Measurements from ENCODE around the gene GLIPR1L1. TPM values are rescaled to one million over a fixed set of nuclear protein-coding genes. Genes with fewer than 3 reads are reported as not detected.

Gene GLIPR1L1
- total and polyA plus RNA-seq, 2 of the 8 experiments (the other 6 are each of a cell fraction or from before 2014, with no cell fraction given): 1.2 to 1.7 TPM

DNA sequence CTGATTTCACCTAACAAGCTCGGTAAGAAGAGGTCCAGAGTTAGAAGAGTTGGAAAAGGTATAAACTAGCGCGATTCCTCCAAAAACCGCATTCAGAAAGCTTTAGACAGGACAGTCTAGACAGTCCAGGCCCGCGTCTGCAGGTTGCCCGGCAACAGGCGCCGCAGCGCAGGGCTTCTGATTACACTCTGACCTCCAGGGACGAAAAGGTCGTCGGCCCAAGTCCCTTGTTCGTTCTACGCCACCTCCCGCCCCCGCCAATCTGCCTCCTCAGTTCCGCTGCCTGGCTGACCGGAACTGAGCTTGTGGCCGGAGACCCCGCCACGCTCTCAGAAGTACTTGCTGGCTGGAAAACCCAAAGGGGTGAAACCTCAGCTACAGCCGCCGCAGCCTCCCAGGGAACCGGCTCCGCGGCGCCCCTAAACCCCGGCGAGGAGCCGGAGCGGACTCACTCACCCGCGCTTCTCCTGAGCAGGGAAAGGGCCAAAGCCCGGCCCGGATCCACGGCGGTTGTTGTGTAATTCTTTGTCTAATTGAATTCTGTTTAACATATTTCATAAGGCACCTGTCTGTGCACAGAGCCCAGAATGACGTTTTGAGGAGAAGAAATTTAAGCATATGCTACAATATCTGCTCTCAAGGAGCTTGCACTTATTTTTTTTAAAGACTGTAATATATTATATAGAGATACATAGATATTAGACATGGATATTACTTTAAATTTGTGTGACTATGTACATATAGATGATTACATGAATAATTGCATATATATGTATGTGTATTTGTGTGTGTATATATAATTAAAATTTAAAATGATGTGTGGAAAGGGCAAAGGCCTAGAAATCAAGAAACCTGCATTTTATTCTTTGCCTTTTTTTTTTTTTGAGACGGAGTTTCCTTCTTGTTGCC is 4.3 kb upstream of the GLIPR1L1 start, which contains the start of gene CAPS2 (continued):
- TF ChIP-seq HDAC2 (IDR thresholded peaks at IDR 0.05; ENCODE audit: borderline replicate concordance in 1 of 2, low read depth in 2 of 2, low read length in 2 of 2): peak; percentile 83 to 90; a peak in 3 of 4 replicates
- no peak for TF ChIP-seq SP2 (IDR thresholded peaks at IDR 0.05; ENCODE audit: low read length)
- TF ChIP-seq CREB1 (IDR thresholded peaks at IDR 0.05): 0 out of 2 replicates have a peak, but pooled peaks have one; percentile 8
- peak; percentile 14 to 23; a peak in 1 of 4 replicates for TF ChIP-seq RAD21 (IDR thresholded peaks at IDR 0.05 in 1 of 2, conservative IDR thresholded peaks at IDR 0.05 in 1 of 2; ENCODE audit: low read depth in 2 of 2, low read length in 2 of 2)
- TF ChIP-seq EGR1 (IDR thresholded peaks at IDR 0.05; ENCODE audit: borderline replicate concordance, low read depth, low read length): peak; percentile 93
- TF ChIP-seq, protein P1, sequence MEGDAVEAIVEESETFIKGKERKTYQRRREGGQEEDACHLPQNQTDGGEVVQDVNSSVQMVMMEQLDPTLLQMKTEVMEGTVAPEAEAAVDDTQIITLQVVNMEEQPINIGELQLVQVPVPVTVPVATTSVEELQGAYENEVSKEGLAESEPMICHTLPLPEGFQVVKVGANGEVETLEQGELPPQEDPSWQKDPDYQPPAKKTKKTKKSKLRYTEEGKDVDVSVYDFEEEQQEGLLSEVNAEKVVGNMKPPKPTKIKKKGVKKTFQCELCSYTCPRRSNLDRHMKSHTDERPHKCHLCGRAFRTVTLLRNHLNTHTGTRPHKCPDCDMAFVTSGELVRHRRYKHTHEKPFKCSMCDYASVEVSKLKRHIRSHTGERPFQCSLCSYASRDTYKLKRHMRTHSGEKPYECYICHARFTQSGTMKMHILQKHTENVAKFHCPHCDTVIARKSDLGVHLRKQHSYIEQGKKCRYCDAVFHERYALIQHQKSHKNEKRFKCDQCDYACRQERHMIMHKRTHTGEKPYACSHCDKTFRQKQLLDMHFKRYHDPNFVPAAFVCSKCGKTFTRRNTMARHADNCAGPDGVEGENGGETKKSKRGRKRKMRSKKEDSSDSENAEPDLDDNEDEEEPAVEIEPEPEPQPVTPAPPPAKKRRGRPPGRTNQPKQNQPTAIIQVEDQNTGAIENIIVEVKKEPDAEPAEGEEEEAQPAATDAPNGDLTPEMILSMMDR (IDR thresholded peaks at IDR 0.05; ENCODE audit: control extremely low read depth in 1 of 3, insufficient read depth in 1 of 3, low read depth in 1 of 3, low read length in 3 of 3): no peak
- TF ChIP-seq TAF7 (optimal IDR thresholded peaks at IDR 0.05; ENCODE audit: borderline replicate concordance, low read depth, low read length): peak; percentile 72
- TF ChIP-seq KDM1A (IDR thresholded peaks at IDR 0.05; ENCODE audit: borderline replicate concordance, low read length): no peak
- no peak for TF ChIP-seq SIRT6 (IDR thresholded peaks at IDR 0.05; ENCODE audit: low read length)
- TF ChIP-seq CBX5 (IDR thresholded peaks at IDR 0.05; ENCODE audit: low read depth, low read length): no peak
- TF ChIP-seq NANOG (IDR thresholded peaks at IDR 0.05; ENCODE audit: insufficient read depth, low read depth, low read length, poor library complexity, severe bottlenecking): peak; percentile 17
- TF ChIP-seq JUN (IDR thresholded peaks at IDR 0.05; ENCODE audit: low read depth, low read length): 0 out of 2 replicates have a peak, but pooled peaks have one; percentile 40
- TF ChIP-seq BCL11A (IDR thresholded peaks at IDR 0.05; ENCODE audit: low read depth in 2 of 2, low read length in 2 of 2): no peak
- no peak for TF ChIP-seq NRF1 (IDR thresholded peaks at IDR 0.05; ENCODE audit: low read depth, low read length)
- TF ChIP-seq, protein P2, sequence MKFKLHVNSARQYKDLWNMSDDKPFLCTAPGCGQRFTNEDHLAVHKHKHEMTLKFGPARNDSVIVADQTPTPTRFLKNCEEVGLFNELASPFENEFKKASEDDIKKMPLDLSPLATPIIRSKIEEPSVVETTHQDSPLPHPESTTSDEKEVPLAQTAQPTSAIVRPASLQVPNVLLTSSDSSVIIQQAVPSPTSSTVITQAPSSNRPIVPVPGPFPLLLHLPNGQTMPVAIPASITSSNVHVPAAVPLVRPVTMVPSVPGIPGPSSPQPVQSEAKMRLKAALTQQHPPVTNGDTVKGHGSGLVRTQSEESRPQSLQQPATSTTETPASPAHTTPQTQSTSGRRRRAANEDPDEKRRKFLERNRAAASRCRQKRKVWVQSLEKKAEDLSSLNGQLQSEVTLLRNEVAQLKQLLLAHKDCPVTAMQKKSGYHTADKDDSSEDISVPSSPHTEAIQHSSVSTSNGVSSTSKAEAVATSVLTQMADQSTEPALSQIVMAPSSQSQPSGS (IDR thresholded peaks at IDR 0.05; ENCODE audit: low read length): no peak
- peak; percentile 62 for TF ChIP-seq PHF8 (conservative IDR thresholded peaks at IDR 0.05; ENCODE audit: low read depth, low read length)
- peak; percentile 37; the same call in 1 of the 2 replicates for TF ChIP-seq SRF (IDR thresholded peaks at IDR 0.05; ENCODE audit: low read depth, low read length)
- peak; percentile 45; the same call in 1 of the 2 replicates for TF ChIP-seq JUND (IDR thresholded peaks at IDR 0.05; ENCODE audit: low read length)
